Activated T-cell treated with anti-CD3 and anti-CD28 coated beads, Interleukin-2, amount 50 U/mL, for 72 hours (primary cell): ENCODE measurements around the gene CMAS. TPM values are rescaled to one million over a fixed set of nuclear protein-coding genes. Genes with fewer than 3 reads are reported as not detected.
A peak's percentile ranks its signal among the peaks of the same experiment; 100 is the strongest.

Experiments used
- ATAC-seq, 2 donors: fragments of 150-1000 bp; cut with Tn5 transposase; replicated peaks in 1 of 2; 2 replicates each; pipeline ENCODE4 v1.10.0; 2021; ENCODE audit warnings: moderate library complexity in 2 of 2, mild to moderate bottlenecking in 1 of 2
- DNase-seq, 2 donors: peaks; one replicate each; pipeline ENCODE4 v3.0.0; 2021 to 2022; ENCODE audit warnings: mixed read lengths in 1 of 2
- H3K27ac Mint-ChIP-seq: one replicate; pipeline ENCODE4 v1.8.0; 2022; ENCODE audit warnings: mild to moderate bottlenecking, moderate library complexity, mixed read lengths
- H3K27me3 Mint-ChIP-seq: one replicate; pipeline ENCODE4 v1.8.0; 2022; ENCODE audit warnings: low read depth, mixed read lengths
- H3K36me3 Mint-ChIP-seq, 2 donors: one replicate each; pipeline ENCODE4 v1.8.0; 2022; ENCODE audit warnings: mixed read lengths in 2 of 2, mild to moderate bottlenecking in 1 of 2; ENCODE audit not compliant: insufficient read depth in 2 of 2
- H3K4me1 Mint-ChIP-seq: one replicate; pipeline ENCODE4 v1.8.0; 2022; ENCODE audit warnings: low read depth, mixed read lengths
- H3K4me3 Mint-ChIP-seq, 2 donors: one replicate each; pipeline ENCODE4 v1.8.0; 2022; ENCODE audit warnings: mild to moderate bottlenecking in 2 of 2, mixed read lengths in 2 of 2, moderate library complexity in 2 of 2
- H3K9me3 Mint-ChIP-seq, 2 donors: one replicate each; pipeline ENCODE4 v1.8.0; 2022; ENCODE audit warnings: mixed read lengths in 2 of 2
- total RNA-seq, 2 donors: library from RNA; stranded (reverse); gene quantifications; one replicate each; pipeline ENCODE4 v1.2.3, GENCODE V29; 2022

The CMAS gene
- total RNA-seq, 2 donors from 2014 or later = 37.4 to 39.5 TPM

DNA sequence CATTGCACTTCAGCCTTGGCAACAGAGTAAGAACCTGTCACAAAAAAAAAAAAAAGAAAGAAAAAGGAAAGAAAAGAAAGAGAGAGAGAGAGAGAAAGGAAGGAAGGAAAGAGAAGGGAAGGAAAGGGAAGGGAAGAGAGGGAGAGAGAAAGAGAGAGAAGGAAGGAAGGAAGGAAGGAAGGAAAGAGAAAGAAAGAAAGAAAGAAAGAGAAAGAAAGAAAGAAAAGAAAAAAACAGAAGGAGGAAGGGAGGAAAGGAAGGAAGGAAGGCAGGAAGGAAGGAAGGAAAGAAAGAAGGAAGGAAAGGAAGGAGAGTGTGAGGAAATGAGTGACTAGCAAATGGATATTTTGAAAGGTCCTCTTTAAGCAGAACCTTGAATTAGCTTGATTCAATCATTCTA lies 13.3 kb upstream of the CMAS start:
- no peak for ATAC-seq
- Mint-ChIP-seq H3K36me3 (no peaks in the 10 kb centered on the region), H3K4me1 (peaks cover 8% of the 10 kb centered on the region), H3K27ac (no peak overlapping the region), H3K9me3 (no peaks in the 10 kb centered on the region), H3K27me3 (no peaks in the 10 kb centered on the region), H3K4me3 (no peak overlapping the region)
- no peak for DNase-seq

DNA sequence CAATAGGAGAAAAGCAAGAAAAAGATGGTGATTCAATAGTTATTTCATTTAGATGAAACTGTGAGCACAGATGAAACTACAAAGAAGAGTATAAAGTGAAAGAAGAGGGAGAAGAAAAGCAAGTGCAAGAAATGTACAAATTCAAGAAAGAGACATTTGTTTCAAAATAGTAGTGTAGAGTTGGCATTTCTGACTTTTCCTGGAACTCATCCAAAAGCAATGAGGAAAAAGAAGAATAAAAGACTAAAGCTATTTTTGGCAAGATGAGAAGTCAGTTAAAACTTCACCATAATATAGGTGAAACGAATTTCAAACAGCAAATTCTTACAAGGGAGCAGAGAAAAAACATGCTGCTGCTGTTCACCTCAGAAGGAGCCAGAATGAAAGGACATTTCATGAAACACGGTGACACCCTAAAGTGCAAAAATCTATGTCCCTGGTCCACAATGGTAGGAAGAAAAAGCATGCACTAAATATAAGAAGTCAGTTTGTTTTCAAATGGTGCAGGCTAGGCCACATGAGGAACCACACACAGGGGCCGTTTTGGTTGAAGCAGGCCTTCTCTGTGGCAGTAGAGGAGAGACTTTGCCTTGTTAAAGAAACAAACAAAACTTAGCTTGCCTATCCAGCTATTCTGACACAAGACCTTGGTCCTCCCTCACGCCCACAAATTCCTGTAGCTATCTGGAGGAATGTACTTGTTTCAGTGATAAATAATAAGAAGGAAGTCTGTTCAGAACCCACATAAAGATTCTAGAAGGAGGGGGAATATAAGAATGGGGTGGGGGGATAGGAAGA lies 11.1 kb upstream of the CMAS start:
- peaks cover 8% of the 10 kb centered on the region for H3K4me1 Mint-ChIP-seq
- peak overlapping the region; percentile 6 for H3K27ac Mint-ChIP-seq
- no peak for ATAC-seq
- H3K36me3 Mint-ChIP-seq = no peaks in the 10 kb centered on the region
- no peaks in the 10 kb centered on the region for H3K27me3 Mint-ChIP-seq
- no peak for DNase-seq
- peak overlapping the region in 1 of 2 donors; percentile 18 for H3K4me3 Mint-ChIP-seq
- no peaks in the 10 kb centered on the region for H3K9me3 Mint-ChIP-seq

DNA sequence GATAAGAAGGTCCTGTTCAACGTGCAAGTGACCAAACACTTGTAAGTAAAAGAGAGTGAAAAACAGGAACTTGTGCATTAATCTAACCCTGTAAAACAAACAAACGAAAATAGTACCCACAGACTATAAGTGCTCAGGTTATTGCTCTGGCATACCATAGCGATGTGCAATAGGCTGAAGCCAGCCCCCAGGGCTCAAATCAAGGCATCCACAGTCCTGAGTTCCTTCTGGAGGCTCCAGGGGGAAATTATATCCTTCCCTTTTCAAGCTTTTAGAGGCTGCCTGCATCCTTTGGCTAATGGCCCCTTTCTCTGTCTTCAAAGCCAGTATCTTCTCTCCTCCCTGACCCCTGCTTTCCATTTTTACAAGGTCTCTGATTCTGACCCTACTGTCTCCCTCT lies 8.1 kb upstream of the CMAS start:
- Mint-ChIP-seq H3K9me3 (no peaks in the 10 kb centered on the region), H3K36me3 (no peaks in the 10 kb centered on the region), H3K4me3 (no peak overlapping the region), H3K4me1 (peaks cover 20% of the 10 kb centered on the region), H3K27ac (no peak overlapping the region), H3K27me3 (peaks cover 5% of the 10 kb centered on the region)
- no peak for ATAC-seq
- DNase-seq = no peak

DNA sequence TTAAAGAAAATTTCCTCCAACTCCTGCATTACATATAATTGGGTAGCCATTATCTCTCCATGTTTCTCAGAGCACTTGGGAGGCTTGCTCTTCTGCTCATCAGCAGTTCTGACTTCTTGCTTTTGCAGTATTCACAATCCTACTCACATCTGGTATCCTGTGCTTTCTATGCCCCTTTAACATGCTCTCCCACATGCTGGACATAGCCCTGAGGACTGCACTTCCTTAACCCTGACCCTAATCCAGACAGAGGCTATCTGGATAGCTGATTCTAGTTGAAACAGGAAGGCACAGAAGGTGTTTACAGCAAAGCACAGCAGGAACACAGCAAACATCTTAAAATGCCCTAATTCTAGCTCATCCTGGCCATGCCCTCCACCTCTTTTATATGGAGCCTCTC lies 7.3 kb upstream of the CMAS start:
- Mint-ChIP-seq H3K27ac (no peak overlapping the region), H3K27me3 (peaks cover 5% of the 10 kb centered on the region), H3K4me3 (no peak overlapping the region), H3K9me3 (no peaks in the 10 kb centered on the region), H3K4me1 (peaks cover 28% of the 10 kb centered on the region), H3K36me3 (no peaks in the 10 kb centered on the region)
- ATAC-seq (no peak), DNase-seq (no peak)

DNA sequence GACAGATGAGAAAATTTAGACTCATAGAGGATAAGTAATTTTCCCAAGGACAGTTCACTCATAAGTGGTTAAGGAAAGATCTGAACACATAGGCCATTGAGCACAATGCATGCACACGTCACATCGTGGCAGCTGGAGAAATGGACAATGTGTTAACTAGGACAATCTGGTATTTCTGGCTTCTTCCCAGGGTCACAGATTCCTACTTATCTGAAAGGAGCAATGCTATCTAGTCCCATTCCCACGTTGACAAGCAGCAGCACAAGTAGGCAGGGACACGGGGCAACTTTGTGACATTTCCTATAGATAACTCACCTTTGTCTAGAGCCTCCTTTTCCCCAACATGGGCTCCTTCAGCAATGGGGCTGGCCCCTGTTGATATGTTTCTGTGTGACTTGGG lies 6.7 kb upstream of the CMAS start:
- ATAC-seq (no peak), DNase-seq (no peak)
- Mint-ChIP-seq H3K4me1 (peaks cover 28% of the 10 kb centered on the region), H3K4me3 (no peak overlapping the region), H3K36me3 (no peaks in the 10 kb centered on the region), H3K9me3 (no peaks in the 10 kb centered on the region), H3K27me3 (peaks cover 5% of the 10 kb centered on the region), H3K27ac (no peak overlapping the region)

DNA sequence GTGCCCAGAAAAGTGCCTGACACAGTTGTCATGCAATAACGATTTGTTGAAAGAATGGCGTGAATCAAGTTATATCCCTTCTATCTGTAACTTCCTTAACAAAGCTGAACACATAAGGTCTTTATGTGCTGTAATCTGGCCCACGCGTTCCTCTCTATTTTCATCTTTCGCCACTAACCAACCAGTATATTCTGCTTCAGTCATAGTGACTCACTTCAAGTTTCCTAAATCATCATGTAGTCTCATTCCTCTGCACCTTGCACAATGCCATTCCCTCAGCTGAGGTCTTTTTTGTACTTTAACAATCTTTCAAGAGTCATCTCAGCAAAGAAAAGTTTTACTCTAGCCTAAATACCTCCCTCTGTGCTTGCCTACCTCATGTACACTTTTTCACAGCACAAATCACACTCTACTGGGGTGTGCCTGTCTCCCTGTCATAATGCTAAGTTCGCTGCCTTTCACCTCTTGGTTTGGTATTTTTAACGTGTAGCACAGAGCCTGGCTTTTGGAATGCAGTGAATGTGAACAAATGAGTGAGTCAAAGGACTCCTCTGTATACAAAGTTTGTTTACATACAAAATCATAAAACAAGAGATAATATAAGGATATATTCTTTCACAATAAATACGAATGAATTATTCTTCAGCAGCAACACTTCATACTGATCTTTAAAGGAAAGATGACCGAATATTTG lies 2.9 kb upstream of the CMAS start:
- Mint-ChIP-seq H3K9me3 (no peaks in the 10 kb centered on the region), H3K4me1 (peaks cover 37% of the 10 kb centered on the region), H3K4me3 (peak overlapping the region in 1 of 2 donors; percentile 19), H3K27ac (no peak overlapping the region), H3K36me3 (peaks cover 0 to 3% of the 10 kb centered on the region in 2 donors), H3K27me3 (peaks cover 5% of the 10 kb centered on the region)
- DNase-seq (peak; percentile 9 to 19), ATAC-seq (peak; percentile 42 to 55)

DNA sequence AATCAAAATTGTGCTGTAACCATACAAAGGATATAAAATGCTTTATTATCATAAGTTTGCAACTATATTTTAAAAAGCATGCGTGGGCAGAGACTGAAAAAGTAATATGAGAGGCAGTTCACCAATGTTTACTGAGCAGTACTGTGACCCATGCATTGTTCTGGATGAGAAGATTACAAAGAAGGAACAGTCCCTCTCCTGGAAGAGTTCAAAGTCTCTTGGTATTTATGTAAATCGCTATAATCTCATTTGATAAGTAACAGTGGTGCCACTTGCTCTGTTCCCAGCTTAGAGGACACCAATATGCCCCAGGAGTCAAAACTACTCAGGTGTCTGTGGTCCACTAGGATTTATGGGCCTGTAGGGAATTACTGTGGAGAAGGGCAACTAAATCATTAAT lies 2.1 kb upstream of the CMAS start:
- H3K4me3 Mint-ChIP-seq = no peak overlapping the region
- H3K4me1 Mint-ChIP-seq = peaks cover 45% of the 10 kb centered on the region
- ATAC-seq = no peak
- H3K9me3 Mint-ChIP-seq = no peaks in the 10 kb centered on the region
- H3K27me3 Mint-ChIP-seq = peaks cover 5% of the 10 kb centered on the region
- H3K36me3 Mint-ChIP-seq = peaks cover 0 to 3% of the 10 kb centered on the region in 2 donors
- DNase-seq = no peak
- peak overlapping the region; percentile 64 for H3K27ac Mint-ChIP-seq

DNA sequence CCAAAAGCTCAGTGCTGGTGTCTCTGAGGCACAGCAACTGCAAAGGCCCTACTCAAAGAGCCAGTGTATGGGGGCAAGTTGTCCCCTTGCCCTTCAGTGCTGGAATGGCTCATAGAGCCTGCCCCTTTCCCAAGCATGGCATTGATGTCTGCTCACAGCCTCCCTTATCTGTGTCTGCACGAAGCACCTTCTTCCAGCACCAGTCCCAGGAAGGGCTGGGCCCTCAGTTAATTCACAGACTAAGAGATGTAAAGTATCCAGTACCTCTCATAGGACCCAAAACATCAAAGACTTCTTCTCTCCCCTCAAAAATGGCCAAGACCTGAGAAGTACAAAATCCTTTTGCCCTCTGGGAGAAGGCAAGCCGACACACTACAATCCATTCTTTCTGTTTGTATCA lies 1.6 kb upstream of the CMAS start:
- Mint-ChIP-seq H3K27me3 (peaks cover 5% of the 10 kb centered on the region), H3K36me3 (peaks cover 3% of the 10 kb centered on the region in 2 donors), H3K4me1 (peaks cover 50% of the 10 kb centered on the region), H3K27ac (no peak overlapping the region), H3K4me3 (no peak overlapping the region), H3K9me3 (no peaks in the 10 kb centered on the region)
- no peak for DNase-seq
- no peak for ATAC-seq

DNA sequence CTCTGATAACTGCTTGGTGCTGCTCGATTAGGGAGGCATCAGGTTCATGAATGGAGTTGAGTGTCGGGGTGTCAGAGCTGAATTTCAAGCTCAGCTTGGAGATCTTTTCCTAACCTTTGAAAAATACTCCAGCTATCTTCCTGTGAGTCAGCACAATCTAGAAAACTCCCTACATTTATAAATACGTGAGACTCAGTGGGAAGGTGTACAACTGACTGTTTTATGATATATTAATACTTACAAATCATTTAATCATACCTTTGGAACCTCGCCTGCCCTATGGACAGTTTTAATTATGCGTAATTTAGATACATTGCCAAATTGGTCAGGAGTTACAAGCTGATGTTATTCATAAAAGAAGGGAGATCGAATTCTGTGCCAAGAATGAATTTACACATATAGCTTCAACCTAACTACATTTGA lies 961 bp downstream of the CMAS start:
- no peak for ATAC-seq
- H3K4me1 Mint-ChIP-seq = peaks cover 58% of the 10 kb centered on the region

DNA sequence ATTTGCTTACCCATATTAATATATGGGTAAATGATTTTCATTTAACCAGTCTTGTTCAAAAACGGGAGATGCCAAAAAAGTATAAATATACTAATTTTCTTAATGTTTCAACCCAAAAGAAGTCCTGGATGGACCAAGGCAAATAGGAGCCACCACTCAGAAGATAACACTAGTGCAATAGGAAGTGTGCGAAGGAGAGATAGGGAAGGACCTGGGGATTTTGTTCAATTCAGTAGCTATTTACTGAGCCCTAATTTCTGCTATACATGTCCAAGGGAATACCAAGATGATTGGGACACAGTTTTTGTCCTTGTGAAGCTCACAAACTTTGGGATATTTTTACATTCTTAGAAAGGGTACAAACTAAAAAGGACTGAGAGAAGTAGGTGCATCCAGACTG lies 1.5 kb downstream of the CMAS start:
- Mint-ChIP-seq H3K27me3 (no peaks in the 10 kb centered on the region), H3K27ac (peak overlapping the region; percentile 87), H3K4me3 (peak overlapping the region; percentile 93 to 94), H3K4me1 (peaks cover 53% of the 10 kb centered on the region), H3K36me3 (peaks cover 3% of the 10 kb centered on the region in 2 donors), H3K9me3 (no peaks in the 10 kb centered on the region)
- no peak for ATAC-seq
- no peak for DNase-seq

More for the DNA sequence above, 961 bp downstream of the CMAS start:
- H3K4me3 Mint-ChIP-seq = peak overlapping the region; percentile 93 to 94
- H3K36me3 Mint-ChIP-seq = peaks cover 3% of the 10 kb centered on the region in 2 donors
- no peaks in the 10 kb centered on the region for H3K9me3 Mint-ChIP-seq
- DNase-seq = no peak
- H3K27me3 Mint-ChIP-seq = no peaks in the 10 kb centered on the region
- H3K27ac Mint-ChIP-seq = peak overlapping the region; percentile 87

DNA sequence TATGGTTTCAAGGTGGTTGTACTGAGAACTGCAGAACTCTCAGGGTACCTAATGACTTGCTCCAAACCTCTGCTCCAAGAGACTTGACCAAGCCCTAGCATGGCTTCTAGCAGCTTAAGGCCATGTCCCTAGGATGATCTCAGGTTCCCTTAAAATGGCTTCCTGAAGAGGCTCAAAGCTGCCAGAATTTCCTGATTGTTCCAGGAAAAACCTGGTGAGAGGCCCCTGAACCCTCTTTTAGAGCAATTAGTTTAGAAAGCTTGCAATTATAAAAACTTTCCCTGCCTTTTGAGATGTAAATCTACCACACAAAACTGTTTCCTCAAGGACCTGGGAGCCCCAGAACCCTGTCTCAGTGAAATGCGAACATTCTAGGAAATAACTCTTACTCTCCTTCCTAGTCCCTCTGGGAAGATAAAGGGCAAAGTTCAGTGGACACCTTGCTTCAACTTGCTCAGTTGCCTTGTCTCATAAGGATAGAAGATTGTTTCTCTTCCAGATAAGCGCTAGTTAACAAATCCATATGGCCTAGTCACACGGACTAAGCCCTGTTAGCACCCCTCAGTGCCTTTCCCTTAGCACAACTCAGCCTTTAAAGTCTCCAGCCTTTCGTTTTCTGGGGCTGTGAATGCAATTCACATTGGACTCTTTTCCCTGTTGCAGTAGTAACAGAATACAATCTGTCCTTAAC lies 2.5 kb downstream of the CMAS start:
- ATAC-seq (no peak), DNase-seq (no peak)
- H3K4me1 Mint-ChIP-seq = peaks cover 43% of the 10 kb centered on the region
- no peaks in the 10 kb centered on the region for H3K9me3 Mint-ChIP-seq
- H3K27me3 Mint-ChIP-seq = no peaks in the 10 kb centered on the region
- no peak overlapping the region for H3K27ac Mint-ChIP-seq
- H3K36me3 Mint-ChIP-seq = peaks cover 3% of the 10 kb centered on the region in 2 donors
- no peak overlapping the region for H3K4me3 Mint-ChIP-seq

DNA sequence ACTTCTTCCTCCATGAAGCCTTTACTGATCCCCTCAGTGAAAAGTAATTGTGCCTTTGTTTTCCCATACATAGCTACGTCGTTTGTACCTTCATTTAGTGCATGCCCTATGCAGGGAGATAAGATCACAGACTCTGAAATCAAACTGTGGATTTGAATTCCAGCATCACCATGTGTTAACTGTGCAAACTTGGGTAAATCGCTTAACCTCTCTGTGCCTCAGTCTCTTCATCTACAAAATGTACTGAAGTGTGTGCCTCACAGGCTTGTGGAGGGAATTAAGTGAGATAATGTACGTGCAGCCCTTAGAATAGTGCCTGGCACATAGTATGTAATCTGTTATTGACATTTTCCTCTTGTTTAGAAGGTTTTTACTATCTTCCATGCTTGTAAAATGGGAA lies 4.1 kb downstream of the CMAS start:
- H3K27ac Mint-ChIP-seq = no peak overlapping the region
- no peaks in the 10 kb centered on the region for H3K27me3 Mint-ChIP-seq
- DNase-seq = no peak
- no peak overlapping the region for H3K4me3 Mint-ChIP-seq
- peaks cover 38% of the 10 kb centered on the region for H3K4me1 Mint-ChIP-seq
- peaks cover 3% of the 10 kb centered on the region in 2 donors for H3K36me3 Mint-ChIP-seq
- no peak for ATAC-seq
- no peaks in the 10 kb centered on the region for H3K9me3 Mint-ChIP-seq

DNA sequence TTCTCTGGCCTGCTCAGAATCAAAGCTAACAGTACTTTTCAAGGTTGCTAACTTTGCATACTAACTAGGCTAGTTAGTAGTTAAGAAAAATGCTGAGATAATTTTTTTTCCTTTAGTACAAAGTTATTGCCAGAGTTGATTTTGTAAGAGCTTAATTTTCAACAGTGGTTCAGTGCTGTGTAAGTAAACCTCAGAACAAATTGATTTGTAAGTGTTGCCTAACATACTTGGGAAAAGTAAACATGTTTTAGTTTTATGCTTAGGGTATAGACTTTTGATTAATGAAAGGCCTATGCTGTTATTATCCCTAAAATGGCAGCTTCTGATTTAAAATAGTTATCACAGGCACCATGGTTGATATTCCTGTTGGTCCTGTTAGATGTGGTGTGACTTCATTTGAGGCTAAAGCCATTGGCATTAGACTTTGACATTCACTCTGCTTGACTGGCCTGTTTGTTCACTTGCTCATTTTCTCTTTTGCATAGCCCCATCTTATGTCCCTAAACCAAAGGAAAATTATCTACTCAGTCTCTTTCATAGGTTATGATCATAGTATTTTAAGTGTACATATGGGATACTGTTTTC lies 5.2 kb downstream of the CMAS start:
- Mint-ChIP-seq H3K9me3 (no peaks in the 10 kb centered on the region), H3K36me3 (peaks cover 3 to 5% of the 10 kb centered on the region in 2 donors), H3K27ac (no peak overlapping the region), H3K4me3 (no peak overlapping the region), H3K27me3 (no peaks in the 10 kb centered on the region), H3K4me1 (peaks cover 38% of the 10 kb centered on the region)
- ATAC-seq (no peak), DNase-seq (no peak)
